ENCODE results near the gene ATP9A. TPM values are rescaled to one million over a fixed set of nuclear protein-coding genes. Genes with fewer than 3 reads are reported as not detected.
"Not testable (repeated sequence)": the region's sequence is repeated elsewhere in the genome, so short reads cannot be mapped to it uniquely, and the experiment has no call there.

Gene ATP9A
- total RNA-seq, 6 experiments from 2014 or later: 10.5 to 17.4 (median 13.0) TPM

- H3K27ac ChIP-seq: no peak overlapping the region
- H3K36me3 ChIP-seq: no peaks in the 10 kb centered on the region
- H3K4me3 ChIP-seq: no peak overlapping the region
- 96% methylated on average over 3 of the region's 12 CpGs for WGBS (ENCODE audit: insufficient coverage, low coverage, low lambda C conversion rate, missing lambda C conversion rate)
- intact Hi-C loops (cut with DNase I): no loop called here
- DNase-seq (no peak), ATAC-seq (peak in 1 of 4 donors; percentile 12)
- H3K27me3 ChIP-seq: no peaks in the 10 kb centered on the region
- no peak for TF ChIP-seq POLR2A (IDR thresholded peaks at IDR 0.05)
- no peak for TF ChIP-seq CTCF (IDR thresholded peaks at IDR 0.05)
- peaks cover 0 to 6% (median 1%) of the 10 kb centered on the region in 4 donors for H3K4me1 ChIP-seq
- H3K9me3 ChIP-seq: no peaks in the 10 kb centered on the region
Observed at GRCh38 chr20:51738877-51739447, 29.2 kb downstream of the ATP9A start.

GRCh38 chr20:51738261-51738660 lies 29.9 kb downstream of the ATP9A start:
- DNase-seq; H3K4me1 ChIP-seq; H3K36me3 ChIP-seq; H3K27me3 ChIP-seq; ATAC-seq; H3K4me3 ChIP-seq; intact Hi-C loops (cut with DNase I); H3K9me3 ChIP-seq; H3K27ac ChIP-seq: not testable (repeated sequence)
- 85% methylated on average over 6 of the region's 15 CpGs for WGBS (ENCODE audit: insufficient coverage, low coverage, low lambda C conversion rate, missing lambda C conversion rate)

GRCh38 chr20:51736947-51737346 lies 31.2 kb downstream of the ATP9A start:
- Histone ChIP-seq H3K9me3 (no peaks in the 10 kb centered on the region), H3K27me3 (no peaks in the 10 kb centered on the region)

GRCh38 chr20:51735728-51736600 lies 32.2 kb downstream of the ATP9A start:
- H3K27ac ChIP-seq: no peak overlapping the region
- 51% methylated on average over 8 of the region's 11 CpGs for WGBS (ENCODE audit: insufficient coverage, low coverage, low lambda C conversion rate, missing lambda C conversion rate)
- no peaks in the 10 kb centered on the region for H3K4me1 ChIP-seq
- TF ChIP-seq CTCF (IDR thresholded peaks at IDR 0.05) (no peak), POLR2A (IDR thresholded peaks at IDR 0.05) (no peak)
- no peak overlapping the region for H3K4me3 ChIP-seq
- intact Hi-C loops (cut with DNase I): no loop called here
- H3K36me3 ChIP-seq: no peaks in the 10 kb centered on the region
- no peaks in the 10 kb centered on the region for H3K27me3 ChIP-seq
- H3K9me3 ChIP-seq: no peaks in the 10 kb centered on the region
- DNase-seq: peak in 1 of 3 donors; percentile 16
- ATAC-seq: peak in 3 of 4 donors; percentile 27 to 56 (median 38)

More at GRCh38 chr20:51736947-51737346, 31.2 kb downstream of the ATP9A start:
- H3K4me3 ChIP-seq: no peak overlapping the region
- 62% methylated on average over 4 of the region's 5 CpGs for WGBS (ENCODE audit: insufficient coverage, low coverage, low lambda C conversion rate, missing lambda C conversion rate)
- no peak for TF ChIP-seq CTCF (IDR thresholded peaks at IDR 0.05)
- no peak for TF ChIP-seq POLR2A (IDR thresholded peaks at IDR 0.05)
- no peak overlapping the region for H3K27ac ChIP-seq
- intact Hi-C loops (cut with DNase I): no loop called here
- no peaks in the 10 kb centered on the region for H3K36me3 ChIP-seq
- DNase-seq: no peak
- H3K4me1 ChIP-seq: peaks cover 0 to under 1% (median 0%) of the 10 kb centered on the region in 4 donors
- ATAC-seq: no peak

Data from right lobe of liver (tissue), 6 donors.